ENCODE measurements around the gene FRYL.

Gene FRYL

DNA sequence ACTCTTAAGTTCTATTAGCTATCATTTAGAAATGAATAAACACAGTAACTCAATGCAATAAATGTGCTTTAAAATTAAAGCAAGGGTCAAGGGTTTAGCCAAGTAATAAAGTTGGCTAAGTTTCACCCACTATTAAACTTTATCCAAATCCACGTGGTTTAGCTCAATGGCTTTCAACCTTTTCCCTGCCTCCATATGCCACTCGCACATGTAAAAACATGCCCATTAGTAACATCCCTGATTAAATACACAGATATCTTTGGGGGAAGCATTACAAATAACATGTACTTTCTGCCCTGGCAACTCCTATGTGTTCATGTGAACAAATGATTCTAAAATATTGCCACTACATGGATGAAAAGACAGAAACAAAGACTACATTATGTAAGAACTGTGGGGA lies 159.2 kb downstream of the FRYL start:
- no peaks in the 10 kb centered on the region for H3K9me3 Mint-ChIP-seq (ENCODE audit: low read depth)
- no peak overlapping the region for H3K27ac Mint-ChIP-seq
- no peaks in the 10 kb centered on the region for H3K27me3 Mint-ChIP-seq
- peaks cover 8% of the 10 kb centered on the region for H3K4me1 Mint-ChIP-seq (ENCODE audit: low read depth)
- H3K4me3 Mint-ChIP-seq: no peak overlapping the region
- H3K36me3 Mint-ChIP-seq: peaks cover 27% of the 10 kb centered on the region

- Mint-ChIP-seq H3K36me3 (peaks cover 27% of the 10 kb centered on the region), H3K27ac (no peak overlapping the region), H3K9me3 (ENCODE audit: low read depth) (no peaks in the 10 kb centered on the region), H3K4me3 (no peak overlapping the region), H3K4me1 (ENCODE audit: low read depth) (peaks cover 8% of the 10 kb centered on the region), H3K27me3 (no peaks in the 10 kb centered on the region)
These were observed 160.0 kb downstream of the FRYL start for GRCh38 chr4:48620093-48620492.

GRCh38 chr4:48604527-48604926 lies 175.6 kb downstream of the FRYL start:
- H3K9me3 Mint-ChIP-seq (ENCODE audit: low read depth): no peaks in the 10 kb centered on the region
- H3K36me3 Mint-ChIP-seq: peaks cover 8% of the 10 kb centered on the region
- H3K27ac Mint-ChIP-seq: no peak overlapping the region
- peaks cover 3% of the 10 kb centered on the region for H3K4me1 Mint-ChIP-seq (ENCODE audit: low read depth)
- no peak overlapping the region for H3K4me3 Mint-ChIP-seq
- H3K27me3 Mint-ChIP-seq: no peaks in the 10 kb centered on the region

DNA sequence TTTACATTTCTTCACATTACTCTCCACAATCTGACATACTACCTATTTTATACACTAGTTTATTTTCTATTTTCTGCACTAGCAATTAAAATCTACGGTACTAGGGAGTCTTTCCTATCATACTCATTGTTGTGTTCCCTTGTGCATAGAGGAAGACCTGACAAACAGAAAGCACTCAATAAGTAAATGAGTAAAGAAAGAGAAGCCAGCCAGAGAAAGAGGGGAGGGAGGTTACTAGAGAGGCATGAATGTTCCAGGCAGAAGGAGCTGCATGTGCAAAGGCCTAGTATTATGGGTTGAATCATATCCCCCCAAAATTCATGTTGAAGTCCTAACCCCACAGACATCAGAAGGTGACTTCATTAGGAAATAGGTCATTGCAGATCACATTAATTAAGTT lies 176.0 kb downstream of the FRYL start:
- Mint-ChIP-seq H3K9me3 (ENCODE audit: low read depth) (no peaks in the 10 kb centered on the region), H3K27ac (no peak overlapping the region), H3K4me3 (no peak overlapping the region), H3K4me1 (ENCODE audit: low read depth) (peaks cover 3% of the 10 kb centered on the region), H3K27me3 (no peaks in the 10 kb centered on the region), H3K36me3 (peaks cover 8% of the 10 kb centered on the region)

- H3K4me3 Mint-ChIP-seq: no peak overlapping the region
- no peaks in the 10 kb centered on the region for H3K27me3 Mint-ChIP-seq
- H3K4me1 Mint-ChIP-seq (ENCODE audit: low read depth): peaks cover 3% of the 10 kb centered on the region
- H3K36me3 Mint-ChIP-seq: peaks cover 8% of the 10 kb centered on the region
- H3K9me3 Mint-ChIP-seq (ENCODE audit: low read depth): no peaks in the 10 kb centered on the region
- H3K27ac Mint-ChIP-seq: peak overlapping the region; percentile 46
These were observed 176.6 kb downstream of the FRYL start for GRCh38 chr4:48603366-48604003.

- Mint-ChIP-seq H3K27me3 (no peaks in the 10 kb centered on the region), H3K4me3 (no peak overlapping the region), H3K9me3 (ENCODE audit: low read depth) (no peaks in the 10 kb centered on the region), H3K4me1 (ENCODE audit: low read depth) (peaks cover 3% of the 10 kb centered on the region), H3K36me3 (peaks cover 8% of the 10 kb centered on the region), H3K27ac (peak overlapping the region; percentile 46)
These were observed 177.3 kb downstream of the FRYL start for GRCh38 chr4:48602763-48603162.

DNA sequence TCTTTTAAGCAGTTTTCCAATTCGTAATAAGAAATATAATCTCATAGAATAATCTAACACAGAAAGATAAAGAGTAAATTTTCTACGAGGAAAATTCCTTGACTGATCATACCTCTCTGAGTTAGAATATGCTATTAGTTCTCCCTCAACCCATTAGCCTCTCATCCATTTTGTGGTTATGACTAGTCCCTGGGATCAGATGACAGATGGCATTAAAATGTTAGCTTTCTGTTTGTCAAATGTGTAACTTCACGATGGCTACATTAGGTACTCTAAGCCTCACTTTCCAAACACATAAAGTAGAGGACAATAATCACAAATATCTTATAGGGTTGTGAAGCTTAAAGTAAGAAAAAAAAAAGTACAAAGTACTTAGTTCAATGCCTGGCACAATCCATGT lies 177.9 kb downstream of the FRYL start:
- H3K9me3 Mint-ChIP-seq (ENCODE audit: low read depth): no peaks in the 10 kb centered on the region
- peaks cover 3% of the 10 kb centered on the region for H3K4me1 Mint-ChIP-seq (ENCODE audit: low read depth)
- H3K27ac Mint-ChIP-seq: no peak overlapping the region
- peaks cover 8% of the 10 kb centered on the region for H3K36me3 Mint-ChIP-seq
- H3K27me3 Mint-ChIP-seq: no peaks in the 10 kb centered on the region
- no peak overlapping the region for H3K4me3 Mint-ChIP-seq

DNA sequence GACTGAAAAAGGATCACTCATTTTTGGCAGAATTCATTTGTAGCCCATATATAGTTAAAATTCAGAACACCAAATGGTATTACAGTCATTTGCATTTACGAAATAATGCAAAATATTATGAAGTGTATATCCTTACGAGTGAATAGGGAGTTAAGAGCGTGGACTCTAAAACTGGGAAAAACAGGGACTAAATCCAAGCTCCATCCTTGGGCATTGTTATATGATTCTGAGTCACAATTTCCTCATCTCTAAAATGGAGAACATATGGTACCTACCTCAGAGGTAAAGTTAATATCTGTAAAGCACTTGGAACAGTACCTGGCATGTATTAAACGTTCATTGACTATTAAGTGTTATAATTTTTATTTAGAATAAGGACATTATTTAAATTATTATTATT lies 183.7 kb downstream of the FRYL start:
- H3K4me1 Mint-ChIP-seq (ENCODE audit: low read depth): peaks cover under 1% of the 10 kb centered on the region
- no peaks in the 10 kb centered on the region for H3K27me3 Mint-ChIP-seq
- H3K36me3 Mint-ChIP-seq: no peaks in the 10 kb centered on the region
- H3K9me3 Mint-ChIP-seq (ENCODE audit: low read depth): no peaks in the 10 kb centered on the region
- H3K27ac Mint-ChIP-seq: no peak overlapping the region
- no peak overlapping the region for H3K4me3 Mint-ChIP-seq

- Mint-ChIP-seq H3K27ac (no peak overlapping the region), H3K9me3 (ENCODE audit: low read depth) (no peaks in the 10 kb centered on the region), H3K4me3 (no peak overlapping the region), H3K27me3 (no peaks in the 10 kb centered on the region), H3K4me1 (ENCODE audit: low read depth) (peaks cover 9% of the 10 kb centered on the region), H3K36me3 (peaks cover 5% of the 10 kb centered on the region)
These were observed 185.9 kb downstream of the FRYL start for GRCh38 chr4:48594180-48594579.

DNA sequence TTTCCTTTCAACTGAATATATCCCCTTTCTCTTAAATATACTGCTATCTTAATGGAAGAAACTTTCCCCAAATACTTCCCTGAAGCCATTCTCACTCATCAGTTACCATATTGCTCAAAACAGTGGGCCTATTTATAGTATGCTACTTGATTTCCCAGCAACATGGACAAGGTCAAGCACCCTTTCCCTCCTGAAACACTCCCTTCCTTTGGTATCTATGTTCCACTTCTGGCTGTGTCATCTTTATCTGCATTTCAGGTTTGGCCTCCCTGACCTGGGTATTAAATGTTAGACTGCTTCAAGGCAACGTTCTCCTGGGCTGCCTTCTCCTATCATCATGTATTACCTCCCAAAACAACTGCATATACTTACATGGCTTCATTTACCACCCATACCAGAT lies 188.7 kb downstream of the FRYL start:
- H3K36me3 Mint-ChIP-seq: peaks cover 10% of the 10 kb centered on the region
- H3K4me3 Mint-ChIP-seq: no peak overlapping the region
- no peaks in the 10 kb centered on the region for H3K27me3 Mint-ChIP-seq
- H3K4me1 Mint-ChIP-seq (ENCODE audit: low read depth): peaks cover 17% of the 10 kb centered on the region
- no peaks in the 10 kb centered on the region for H3K9me3 Mint-ChIP-seq (ENCODE audit: low read depth)
- peak overlapping the region; percentile 62 for H3K27ac Mint-ChIP-seq

DNA sequence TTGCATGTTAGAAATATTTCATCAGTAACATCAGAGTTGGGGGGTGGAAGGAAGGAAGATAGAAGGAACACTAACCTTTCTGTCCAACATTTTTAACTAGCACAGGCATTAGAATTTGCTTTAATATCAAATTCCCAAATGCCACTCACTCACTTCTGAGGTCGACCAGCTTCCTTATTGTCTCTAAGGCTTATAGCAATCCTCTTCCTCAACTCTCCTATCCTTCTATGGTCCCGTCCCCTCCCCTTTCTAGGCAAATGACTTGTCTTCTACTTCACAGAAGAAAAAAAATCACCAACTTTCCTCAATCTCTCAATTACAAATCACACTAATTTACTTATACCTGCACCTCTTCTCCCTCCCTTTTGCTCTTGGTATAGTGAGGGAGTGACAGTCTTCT lies 189.2 kb downstream of the FRYL start:
- H3K36me3 Mint-ChIP-seq: peaks cover 10% of the 10 kb centered on the region
- no peaks in the 10 kb centered on the region for H3K9me3 Mint-ChIP-seq (ENCODE audit: low read depth)
- H3K27ac Mint-ChIP-seq: peak overlapping the region; percentile 62
- peaks cover 17% of the 10 kb centered on the region for H3K4me1 Mint-ChIP-seq (ENCODE audit: low read depth)
- H3K27me3 Mint-ChIP-seq: no peaks in the 10 kb centered on the region
- no peak overlapping the region for H3K4me3 Mint-ChIP-seq

GRCh38 chr4:48589098-48589445 lies 191.0 kb downstream of the FRYL start:
- peaks cover 17% of the 10 kb centered on the region for H3K4me1 Mint-ChIP-seq (ENCODE audit: low read depth)
- H3K9me3 Mint-ChIP-seq (ENCODE audit: low read depth): no peaks in the 10 kb centered on the region
- H3K27ac Mint-ChIP-seq: no peak overlapping the region
- no peaks in the 10 kb centered on the region for H3K27me3 Mint-ChIP-seq
- H3K36me3 Mint-ChIP-seq: peaks cover 10% of the 10 kb centered on the region
- H3K4me3 Mint-ChIP-seq: no peak overlapping the region

GRCh38 chr4:48588230-48589097 lies 191.6 kb downstream of the FRYL start:
- no peaks in the 10 kb centered on the region for H3K27me3 Mint-ChIP-seq
- H3K4me1 Mint-ChIP-seq (ENCODE audit: low read depth): peaks cover 17% of the 10 kb centered on the region
- H3K27ac Mint-ChIP-seq: peak overlapping the region; percentile 65
- H3K36me3 Mint-ChIP-seq: peaks cover 10% of the 10 kb centered on the region
- no peaks in the 10 kb centered on the region for H3K9me3 Mint-ChIP-seq (ENCODE audit: low read depth)
- no peak overlapping the region for H3K4me3 Mint-ChIP-seq

GRCh38 chr4:48585401-48585800 lies 194.7 kb downstream of the FRYL start:
- peaks cover 8% of the 10 kb centered on the region for H3K36me3 Mint-ChIP-seq
- H3K27ac Mint-ChIP-seq: peak overlapping the region; percentile 36
- H3K27me3 Mint-ChIP-seq: no peaks in the 10 kb centered on the region

GRCh38 chr4:48578132-48578968 lies 201.7 kb downstream of the FRYL start:
- Mint-ChIP-seq H3K36me3 (peaks cover 3% of the 10 kb centered on the region), H3K4me3 (no peak overlapping the region), H3K27ac (peak overlapping the region; percentile 43), H3K9me3 (ENCODE audit: low read depth) (no peaks in the 10 kb centered on the region), H3K4me1 (ENCODE audit: low read depth) (peaks cover 5% of the 10 kb centered on the region), H3K27me3 (no peaks in the 10 kb centered on the region)

More at GRCh38 chr4:48585401-48585800, 194.7 kb downstream of the FRYL start:
- H3K4me3 Mint-ChIP-seq: no peak overlapping the region
- H3K4me1 Mint-ChIP-seq (ENCODE audit: low read depth): peaks cover 11% of the 10 kb centered on the region
- no peaks in the 10 kb centered on the region for H3K9me3 Mint-ChIP-seq (ENCODE audit: low read depth)

Data from activated naive CD8-positive, alpha-beta T cell (primary cell).